ENCODE measurements around the gene CD300LD.

DNA sequence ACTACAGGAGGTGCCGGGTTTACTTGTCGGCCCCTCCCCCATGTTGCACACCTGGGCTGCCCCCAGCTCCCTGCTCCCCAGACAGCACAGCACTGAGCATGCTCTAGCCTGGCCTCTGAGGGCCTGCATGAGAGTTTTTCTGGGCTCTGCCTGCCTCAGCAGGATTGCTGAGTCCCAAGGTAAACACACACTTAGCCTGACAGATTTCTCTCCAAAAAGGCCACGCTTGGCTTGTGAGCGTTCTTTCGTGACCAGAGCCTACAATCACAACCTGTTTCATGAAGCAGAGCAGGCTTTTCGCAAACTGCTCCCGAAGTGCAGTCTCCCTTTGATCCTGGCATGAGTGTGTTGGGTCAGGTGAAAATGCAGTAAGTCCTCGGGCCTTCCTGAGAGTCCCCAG lies 41.2 kb upstream of the CD300LD start:
- TF ChIP-seq, protein P1, sequence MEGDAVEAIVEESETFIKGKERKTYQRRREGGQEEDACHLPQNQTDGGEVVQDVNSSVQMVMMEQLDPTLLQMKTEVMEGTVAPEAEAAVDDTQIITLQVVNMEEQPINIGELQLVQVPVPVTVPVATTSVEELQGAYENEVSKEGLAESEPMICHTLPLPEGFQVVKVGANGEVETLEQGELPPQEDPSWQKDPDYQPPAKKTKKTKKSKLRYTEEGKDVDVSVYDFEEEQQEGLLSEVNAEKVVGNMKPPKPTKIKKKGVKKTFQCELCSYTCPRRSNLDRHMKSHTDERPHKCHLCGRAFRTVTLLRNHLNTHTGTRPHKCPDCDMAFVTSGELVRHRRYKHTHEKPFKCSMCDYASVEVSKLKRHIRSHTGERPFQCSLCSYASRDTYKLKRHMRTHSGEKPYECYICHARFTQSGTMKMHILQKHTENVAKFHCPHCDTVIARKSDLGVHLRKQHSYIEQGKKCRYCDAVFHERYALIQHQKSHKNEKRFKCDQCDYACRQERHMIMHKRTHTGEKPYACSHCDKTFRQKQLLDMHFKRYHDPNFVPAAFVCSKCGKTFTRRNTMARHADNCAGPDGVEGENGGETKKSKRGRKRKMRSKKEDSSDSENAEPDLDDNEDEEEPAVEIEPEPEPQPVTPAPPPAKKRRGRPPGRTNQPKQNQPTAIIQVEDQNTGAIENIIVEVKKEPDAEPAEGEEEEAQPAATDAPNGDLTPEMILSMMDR (conservative IDR thresholded peaks at IDR 0.05; ENCODE audit: low read length), result no peak
- no peak for TF ChIP-seq EZH2phosphoT487 (IDR thresholded peaks at IDR 0.05; ENCODE audit: borderline replicate concordance, low read depth, low read length)

Measured in OCI-LY7 (cell line).